SJSA1 (cell line): ENCODE results near the gene HIGD1A. TPM values are rescaled to one million over a fixed set of nuclear protein-coding genes. Genes with fewer than 3 reads are reported as not detected.

ENCODE experiments used
- DNase-seq, 2 experiments: peaks; one replicate each; pipeline ENCODE4 v3.0.0-alpha.2; 2015 to 2020; ENCODE audit warnings: low spot score in 2 of 2, low read depth in 1 of 2
- H3K27ac ChIP-seq: fragments of 250-450 bp; sonication (Bioruptor Pico); 2 replicates; pipeline ENCODE4 v1.5.1; 2020; ENCODE audit warnings: mild to moderate bottlenecking, moderate library complexity
- H3K27me3 ChIP-seq: fragments of 250-450 bp; sonication (Bioruptor Pico); replicated peaks from 2 replicates; pipeline ENCODE4 v1.5.1; 2020; ENCODE audit warnings: mild to moderate bottlenecking, moderate library complexity
- H3K36me3 ChIP-seq: fragments of 250-450 bp; sonication (Bioruptor Pico); 2 replicates; pipeline ENCODE4 v1.5.1; 2020; ENCODE audit warnings: mild to moderate bottlenecking
- H3K4me1 ChIP-seq: fragments of 250-450 bp; sonication (Bioruptor Pico); replicated peaks from 2 replicates; pipeline ENCODE4 v1.6.1; 2021; ENCODE audit warnings: mild to moderate bottlenecking
- H3K4me3 ChIP-seq: fragments of 250-450 bp; sonication (Bioruptor Pico); 2 replicates; pipeline ENCODE4 v1.5.1; 2020; ENCODE audit warnings: mild to moderate bottlenecking
- H3K9me3 ChIP-seq: fragments of 250-450 bp; sonication (Bioruptor Pico); replicated peaks from 2 replicates; pipeline ENCODE4 v1.5.1; 2020; ENCODE audit warnings: mild to moderate bottlenecking
- total RNA-seq: library from RNA; depleted of rRNA; stranded (reverse); fragments of >200 nt; shearing (Covaris generic); gene quantifications from 2 replicates; pipeline ENCODE4 v1.2.3, GENCODE V29; 2014

The HIGD1A gene
- total RNA-seq, 1 experiment from 2014 or later, result 227 TPM

DNA sequence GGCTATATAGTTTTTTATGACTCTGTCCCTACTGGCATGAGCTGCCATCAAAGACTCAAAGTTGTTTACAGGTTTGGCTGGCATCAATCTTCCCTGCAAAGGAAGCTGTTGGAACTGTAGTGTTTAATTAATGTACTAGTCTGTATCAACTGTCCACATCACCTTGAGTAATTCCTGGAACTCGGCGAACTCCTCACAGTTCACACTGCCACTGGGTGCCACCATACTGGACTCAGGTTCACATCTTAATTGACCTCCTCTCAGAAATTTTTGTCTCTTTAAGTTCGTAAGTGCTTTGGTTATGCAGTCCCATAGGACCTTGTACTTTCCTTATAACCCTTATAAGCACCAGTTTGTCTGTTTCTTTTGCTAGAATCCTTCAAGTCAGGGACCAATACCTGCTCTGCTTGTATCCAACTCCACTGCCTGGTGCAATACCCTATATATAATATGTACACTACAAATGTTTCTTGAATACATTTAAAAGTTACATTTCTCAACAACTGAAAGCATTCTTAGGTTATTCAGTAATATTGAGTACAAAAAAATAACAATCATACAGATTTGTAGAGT lies 3.2 kb downstream of the HIGD1A start:
- Histone ChIP-seq H3K27ac (no peak overlapping the region), H3K27me3 (no peaks in the 10 kb centered on the region), H3K4me1 (peaks cover 8% of the 10 kb centered on the region), H3K9me3 (no peaks in the 10 kb centered on the region), H3K36me3 (peaks cover 21% of the 10 kb centered on the region), H3K4me3 (no peak overlapping the region)
- no peak for DNase-seq

DNA sequence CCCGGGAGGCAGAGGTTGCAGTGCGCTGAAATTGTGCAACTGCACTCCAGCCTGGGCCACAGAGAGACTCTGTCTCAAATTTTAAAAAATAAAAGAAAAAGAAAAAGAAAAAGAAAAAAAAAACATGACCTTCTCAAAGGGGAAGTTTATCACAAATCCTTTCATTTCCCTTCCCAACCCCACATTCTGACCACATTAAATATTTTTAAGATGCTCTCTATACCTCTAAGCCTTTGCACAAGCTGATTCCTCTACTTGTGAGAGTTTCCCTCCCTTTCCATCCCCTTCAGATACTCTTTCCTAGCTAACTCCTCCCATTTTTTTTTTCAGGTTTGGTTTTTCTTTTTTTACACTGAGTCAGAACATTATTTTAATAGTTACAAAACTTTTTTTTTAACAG lies 4.0 kb downstream of the HIGD1A start:
- no peak overlapping the region for H3K27ac ChIP-seq
- DNase-seq, result no peak
- H3K4me1 ChIP-seq, result peaks cover 8% of the 10 kb centered on the region
- H3K27me3 ChIP-seq, result no peaks in the 10 kb centered on the region
- no peaks in the 10 kb centered on the region for H3K9me3 ChIP-seq
- H3K36me3 ChIP-seq, result peaks cover 24% of the 10 kb centered on the region
- no peak overlapping the region for H3K4me3 ChIP-seq

DNA sequence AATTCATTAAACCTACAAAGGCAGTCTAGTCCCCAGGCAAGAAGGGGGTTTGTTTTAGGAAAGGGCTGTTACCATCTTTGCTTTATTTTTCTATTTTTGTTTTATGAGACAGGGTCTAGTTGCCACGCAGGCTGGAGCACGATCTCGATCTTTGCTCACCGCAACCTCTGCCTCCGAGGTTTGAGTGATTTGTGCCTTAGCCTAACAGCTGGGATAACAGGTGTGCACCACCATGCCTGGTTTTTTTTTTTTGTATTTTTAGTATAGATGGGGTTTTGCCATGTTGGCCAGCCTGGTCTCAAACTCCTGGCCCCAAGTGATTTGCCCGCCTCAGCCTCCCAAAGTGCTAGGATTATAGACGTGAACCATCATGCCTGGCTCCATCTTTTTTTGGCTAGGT lies 4.9 kb downstream of the HIGD1A start:
- no peak overlapping the region for H3K4me3 ChIP-seq
- H3K36me3 ChIP-seq, result peaks cover 24% of the 10 kb centered on the region
- H3K27ac ChIP-seq, result no peak overlapping the region
- no peak for DNase-seq
- peaks cover 8% of the 10 kb centered on the region for H3K4me1 ChIP-seq
- H3K9me3 ChIP-seq, result no peaks in the 10 kb centered on the region
- no peaks in the 10 kb centered on the region for H3K27me3 ChIP-seq

DNA sequence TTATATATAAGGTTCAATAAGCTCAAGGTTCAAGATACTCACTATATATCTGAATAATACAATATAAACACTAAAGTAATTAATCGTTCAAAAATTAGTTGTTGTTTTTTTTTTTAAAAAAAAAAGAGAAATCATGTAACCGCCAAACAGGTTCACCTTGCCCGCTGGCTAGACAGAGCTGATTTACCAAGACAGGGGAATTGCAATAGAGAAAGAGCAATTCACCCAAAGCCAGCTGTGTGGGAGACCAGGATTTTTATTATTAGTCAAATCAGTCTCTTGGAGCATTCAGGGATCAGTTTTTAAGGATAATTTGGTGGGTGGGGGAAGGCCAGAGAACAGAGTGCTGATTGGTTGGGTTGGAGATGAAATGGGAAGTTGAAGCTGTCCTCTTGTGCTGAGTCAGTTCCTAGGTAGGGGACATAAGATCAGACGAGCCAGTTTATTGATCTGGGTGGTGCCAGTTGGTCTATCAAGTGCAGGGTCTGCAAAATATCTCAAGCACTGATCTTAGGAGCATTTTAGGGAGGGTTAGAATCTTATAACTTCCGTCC lies 7.9 kb downstream of the HIGD1A start:
- no peak overlapping the region for H3K4me3 ChIP-seq
- no peaks in the 10 kb centered on the region for H3K27me3 ChIP-seq
- no peaks in the 10 kb centered on the region for H3K4me1 ChIP-seq
- H3K9me3 ChIP-seq, result no peaks in the 10 kb centered on the region
- H3K27ac ChIP-seq, result no peak overlapping the region
- H3K36me3 ChIP-seq, result peaks cover 19% of the 10 kb centered on the region
- DNase-seq, result no peak

DNA sequence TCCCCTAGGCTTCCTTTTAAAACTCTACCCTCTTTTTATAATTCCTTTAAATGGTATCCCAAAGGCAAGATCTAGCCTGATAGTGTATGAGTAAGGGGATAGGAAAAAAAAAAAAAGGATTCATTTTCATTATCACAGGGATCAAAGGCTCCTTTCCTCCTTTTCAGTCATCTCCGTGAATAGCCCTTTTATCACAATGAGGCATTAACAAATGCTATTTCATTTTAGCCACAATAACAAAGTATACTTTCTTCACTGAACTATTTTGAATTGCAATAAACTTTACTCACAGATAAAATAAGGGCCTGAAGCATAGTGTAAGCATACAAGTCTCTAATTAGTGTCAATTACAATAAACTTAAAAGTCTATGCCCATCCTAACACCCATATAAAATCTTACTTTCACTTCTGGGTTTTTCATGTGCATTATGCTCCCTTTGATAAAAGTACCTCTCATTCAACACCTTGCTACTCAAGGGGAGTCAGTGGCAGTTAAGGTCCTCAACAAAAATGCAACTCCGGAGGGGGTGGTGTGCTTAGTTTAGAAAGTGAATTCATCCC lies 8.6 kb downstream of the HIGD1A start:
- Histone ChIP-seq H3K36me3 (peaks cover 17% of the 10 kb centered on the region), H3K27me3 (no peaks in the 10 kb centered on the region), H3K27ac (no peak overlapping the region), H3K4me3 (no peak overlapping the region), H3K4me1 (no peaks in the 10 kb centered on the region), H3K9me3 (no peaks in the 10 kb centered on the region)
- DNase-seq, result no peak

DNA sequence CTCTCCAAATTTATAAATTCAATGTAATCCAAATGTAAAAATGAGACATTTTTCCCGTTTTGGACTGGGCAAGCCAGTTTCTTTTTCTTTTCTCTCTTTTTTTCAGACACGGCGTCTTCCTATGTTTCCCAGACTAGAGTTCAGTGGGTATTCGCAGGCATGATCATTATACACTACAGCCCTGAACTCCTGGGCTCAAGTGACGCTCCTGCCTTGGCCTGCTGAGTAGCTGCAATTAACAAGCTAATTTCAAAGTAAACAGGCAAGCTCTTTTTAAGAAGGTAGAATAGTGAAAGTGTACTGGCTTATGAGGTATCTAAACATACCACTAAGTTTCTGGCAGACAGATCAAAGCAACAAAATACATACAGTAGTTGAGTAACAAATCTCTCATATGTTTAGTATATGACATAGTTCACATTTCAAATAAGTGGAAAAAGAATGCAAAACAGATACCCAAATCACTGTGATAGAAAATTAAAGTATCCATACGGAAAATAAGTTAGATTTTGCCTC lies 13.5 kb downstream of the HIGD1A start:
- H3K9me3 ChIP-seq, result no peaks in the 10 kb centered on the region
- H3K4me1 ChIP-seq, result no peaks in the 10 kb centered on the region
- H3K27me3 ChIP-seq, result no peaks in the 10 kb centered on the region
- no peak overlapping the region for H3K27ac ChIP-seq
- no peak for DNase-seq
- H3K36me3 ChIP-seq, result peaks cover 29% of the 10 kb centered on the region
- no peak overlapping the region for H3K4me3 ChIP-seq

GRCh38 chr3:42786631-42787030 lies 17.7 kb downstream of the HIGD1A start:
- DNase-seq, result no peak
- no peaks in the 10 kb centered on the region for H3K4me1 ChIP-seq
- H3K36me3 ChIP-seq, result peaks cover 44% of the 10 kb centered on the region
- no peaks in the 10 kb centered on the region for H3K9me3 ChIP-seq
- H3K4me3 ChIP-seq, result no peak overlapping the region
- no peaks in the 10 kb centered on the region for H3K27me3 ChIP-seq
- no peak overlapping the region for H3K27ac ChIP-seq

- Histone ChIP-seq H3K36me3 (peaks cover 41% of the 10 kb centered on the region), H3K4me3 (no peak overlapping the region), H3K27me3 (no peaks in the 10 kb centered on the region), H3K4me1 (no peaks in the 10 kb centered on the region), H3K9me3 (no peaks in the 10 kb centered on the region), H3K27ac (no peak overlapping the region)
- DNase-seq, result no peak
Measured at GRCh38 chr3:42786212-42786611, 18.1 kb downstream of the HIGD1A start.

- Histone ChIP-seq H3K9me3 (no peaks in the 10 kb centered on the region), H3K27me3 (no peaks in the 10 kb centered on the region), H3K4me1 (no peaks in the 10 kb centered on the region), H3K27ac (no peak overlapping the region), H3K4me3 (no peak overlapping the region), H3K36me3 (peaks cover 35% of the 10 kb centered on the region)
- DNase-seq, result peak in 1 of 2 experiments; percentile 48
Measured at GRCh38 chr3:42780892-42781700, 23.2 kb downstream of the HIGD1A start.

GRCh38 chr3:42780398-42780797 lies 23.9 kb downstream of the HIGD1A start:
- no peak overlapping the region for H3K4me3 ChIP-seq
- H3K27ac ChIP-seq, result no peak overlapping the region
- H3K27me3 ChIP-seq, result no peaks in the 10 kb centered on the region
- H3K4me1 ChIP-seq, result no peaks in the 10 kb centered on the region
- no peak for DNase-seq
- H3K9me3 ChIP-seq, result no peaks in the 10 kb centered on the region
- H3K36me3 ChIP-seq, result peaks cover 28% of the 10 kb centered on the region

DNA sequence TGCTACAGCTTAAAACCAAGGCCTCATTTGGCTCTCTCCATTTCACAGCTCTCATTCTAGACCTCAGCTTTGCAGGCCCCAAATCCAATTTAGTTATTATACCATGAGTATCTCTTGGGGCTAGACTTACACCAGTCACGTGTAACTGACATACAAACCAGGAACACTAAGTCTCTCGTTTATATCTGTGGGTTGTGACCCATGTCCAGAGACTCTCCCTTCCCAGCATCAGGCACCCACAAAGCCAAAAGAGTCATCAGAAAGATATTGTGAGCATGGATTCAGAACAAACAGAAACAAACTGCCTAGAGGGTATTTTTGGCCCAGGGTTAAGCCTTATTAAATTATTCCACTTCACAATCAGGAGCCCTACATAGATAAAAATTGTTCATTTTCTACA lies 25.6 kb downstream of the HIGD1A start:
- no peaks in the 10 kb centered on the region for H3K4me1 ChIP-seq
- no peaks in the 10 kb centered on the region for H3K9me3 ChIP-seq
- DNase-seq, result no peak
- H3K27me3 ChIP-seq, result no peaks in the 10 kb centered on the region
- no peak overlapping the region for H3K4me3 ChIP-seq
- peaks cover 20% of the 10 kb centered on the region for H3K36me3 ChIP-seq
- no peak overlapping the region for H3K27ac ChIP-seq

DNA sequence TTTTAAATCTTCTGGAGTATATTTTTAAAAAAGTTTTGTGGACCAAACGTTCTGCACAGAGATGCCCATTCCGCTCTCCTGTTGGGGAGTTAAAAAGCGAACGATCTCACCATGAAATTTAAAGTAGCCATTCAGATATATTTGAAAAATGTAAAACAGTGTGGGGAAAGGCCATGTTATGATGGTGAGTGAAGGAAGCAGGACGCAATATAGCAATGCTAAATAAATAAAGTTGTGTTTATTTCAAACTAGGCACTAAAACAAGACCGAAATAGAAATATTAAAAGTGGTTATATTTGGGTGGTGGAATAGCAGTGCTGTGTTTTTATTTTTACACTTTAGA lies 30.9 kb downstream of the HIGD1A start:
- H3K9me3 ChIP-seq, result no peaks in the 10 kb centered on the region
- no peaks in the 10 kb centered on the region for H3K36me3 ChIP-seq
- H3K27me3 ChIP-seq, result no peaks in the 10 kb centered on the region
- peak overlapping the region; percentile 37 for H3K4me3 ChIP-seq
- DNase-seq, result no peak
- no peaks in the 10 kb centered on the region; the same call in 1 of the 2 replicates for H3K4me1 ChIP-seq
- H3K27ac ChIP-seq, result peak overlapping the region; percentile 9; the same call in 1 of the 2 replicates

DNA sequence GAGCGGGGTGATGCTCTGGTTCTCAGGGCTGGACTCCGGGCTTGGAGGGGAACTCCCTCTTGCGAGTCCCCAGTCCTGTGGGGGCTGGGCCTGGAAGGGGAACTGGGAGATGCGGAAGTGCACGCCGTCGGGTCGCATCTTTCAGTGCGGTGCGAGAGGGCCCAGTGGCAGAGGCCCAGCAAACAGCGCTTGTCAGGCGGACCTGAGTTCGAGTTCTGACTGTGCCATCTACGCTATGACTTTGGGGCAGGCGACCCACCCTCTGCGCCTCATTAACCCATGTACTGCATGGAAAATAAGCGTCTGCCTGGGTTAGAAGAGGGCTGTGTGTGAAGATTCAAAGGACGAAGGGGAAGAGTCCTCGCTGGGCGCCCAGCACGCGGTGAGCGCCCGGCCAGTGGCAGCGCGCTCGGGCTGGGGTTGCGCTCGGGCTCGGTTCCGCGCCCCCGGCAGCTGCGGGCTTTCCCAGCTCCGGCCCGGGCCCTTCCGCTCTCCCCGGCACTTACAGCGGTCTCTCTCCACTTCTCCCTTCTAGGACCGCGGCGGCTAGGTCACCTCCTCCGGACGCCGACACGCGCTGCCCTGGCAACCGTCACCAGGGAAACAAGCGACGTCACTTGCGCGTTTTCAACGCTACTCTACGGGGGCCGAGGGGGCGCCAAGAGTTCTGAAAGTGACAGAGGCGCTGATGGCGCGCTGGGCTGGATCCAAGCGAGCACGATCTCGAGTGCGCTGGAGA lies 31.5 kb downstream of the HIGD1A start, which contains the start of gene CCDC13:
CCDC13 (minus strand) TSS at position 584 of the 739 bp plus-strand sequence. CDS start 14,908 bp downstream, outside the sequence.
- DNase-seq, result peak; percentile 79 to 89
- H3K4me1 ChIP-seq, result no peaks in the 10 kb centered on the region; the same call in 1 of the 2 replicates
- peak within 1 kb of the TSS; percentile 9; the same call in 1 of the 2 replicates for H3K27ac ChIP-seq
- no peaks in the 10 kb centered on the region for H3K9me3 ChIP-seq
- H3K4me3 ChIP-seq, result peak within 1 kb of the TSS; percentile 37
- no peaks in the 10 kb centered on the region for H3K36me3 ChIP-seq
- H3K27me3 ChIP-seq, result no peaks in the 10 kb centered on the region
